ENCODE measurements around the gene ADAM33.

Gene ADAM33

GRCh38 chr20:3633913-3634478, 47.8 kb downstream of the ADAM33 start:
- no peak overlapping the region for H3K27ac ChIP-seq (ENCODE audit: low read depth, low read length)
- H3F3A ChIP-seq (ENCODE audit: insufficient read depth), result no peaks in the 10 kb centered on the region
- no peaks in the 10 kb centered on the region for H3K9me2 ChIP-seq (replicated peaks; ENCODE audit: insufficient read depth, low read length)
- no peaks in the 10 kb centered on the region for H3K27me3 ChIP-seq (ENCODE audit: low read length)
- H3K4me3 ChIP-seq (ENCODE audit: insufficient read depth, low read length, poor library complexity, severe bottlenecking), result no peak overlapping the region
- H3K4me2 ChIP-seq (ENCODE audit: low read depth, low read length, poor library complexity, severe bottlenecking), result no peak overlapping the region
- no peaks in the 10 kb centered on the region for H4K20me1 ChIP-seq (ENCODE audit: low read depth, low read length)
- no peaks in the 10 kb centered on the region for H3K36me3 ChIP-seq (ENCODE audit: low read length)
- H3K9ac ChIP-seq (ENCODE audit: low read length), result no peak overlapping the region
- no peaks in the 10 kb centered on the region for H3K79me2 ChIP-seq (ENCODE audit: insufficient read depth, low read length)
- no peaks in the 10 kb centered on the region for H3K9me3 ChIP-seq (ENCODE audit: insufficient read depth, low read length)
- no peak overlapping the region for H2AFZ ChIP-seq (ENCODE audit: low read depth, low read length, severe bottlenecking)
- TF ChIP-seq CTCF (IDR thresholded peaks at IDR 0.05; ENCODE audit: insufficient read depth, low read length, poor library complexity, severe bottlenecking) (no peak), EZH2phosphoT487 (conservative IDR thresholded peaks at IDR 0.05; ENCODE audit: low read length) (no peak)

GRCh38 chr20:3632311-3633004, 49.4 kb downstream of the ADAM33 start:
- no peak for TF ChIP-seq CTCF (IDR thresholded peaks at IDR 0.05; ENCODE audit: insufficient read depth, low read length, poor library complexity, severe bottlenecking)
- no peak for TF ChIP-seq EZH2phosphoT487 (conservative IDR thresholded peaks at IDR 0.05; ENCODE audit: low read length)
- Histone ChIP-seq H3K27me3 (ENCODE audit: low read length) (no peaks in the 10 kb centered on the region), H3K4me2 (ENCODE audit: low read depth, low read length, poor library complexity, severe bottlenecking) (no peak overlapping the region), H3K4me3 (ENCODE audit: insufficient read depth, low read length, poor library complexity, severe bottlenecking) (no peak overlapping the region), H3K9me2 (replicated peaks; ENCODE audit: insufficient read depth, low read length) (no peaks in the 10 kb centered on the region), H3K36me3 (ENCODE audit: low read length) (no peaks in the 10 kb centered on the region), H3F3A (ENCODE audit: insufficient read depth) (no peaks in the 10 kb centered on the region), H3K79me2 (ENCODE audit: insufficient read depth, low read length) (no peaks in the 10 kb centered on the region), H3K9ac (ENCODE audit: low read length) (no peak overlapping the region), H4K20me1 (ENCODE audit: low read depth, low read length) (no peaks in the 10 kb centered on the region), H3K27ac (ENCODE audit: low read depth, low read length) (no peak overlapping the region), H2AFZ (ENCODE audit: low read depth, low read length, severe bottlenecking) (no peak overlapping the region), H3K9me3 (ENCODE audit: insufficient read depth, low read length) (no peaks in the 10 kb centered on the region)

DNA sequence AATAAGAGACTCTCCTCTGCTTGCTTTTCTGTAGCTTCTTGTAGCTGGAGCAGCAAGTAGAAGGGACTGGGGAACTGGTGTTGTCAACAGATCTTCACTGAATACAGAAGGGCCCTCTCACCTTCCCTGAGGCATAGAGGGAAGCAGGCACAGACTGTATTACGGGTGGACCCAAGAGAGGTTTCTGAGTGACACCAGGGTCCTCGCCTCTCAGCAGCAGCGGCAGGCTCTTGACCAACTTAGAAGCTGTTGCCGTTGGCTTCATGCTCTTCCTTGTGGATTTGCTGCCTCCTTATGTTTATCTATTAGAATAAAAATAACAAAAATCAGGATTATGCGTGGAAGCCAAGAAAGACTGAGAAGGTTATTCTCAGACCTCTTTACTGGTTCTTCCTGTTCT, 50.3 kb downstream of the ADAM33 start:
- Histone ChIP-seq H3K9me2 (replicated peaks; ENCODE audit: insufficient read depth, low read length) (no peaks in the 10 kb centered on the region), H3K4me2 (ENCODE audit: low read depth, low read length, poor library complexity, severe bottlenecking) (no peak overlapping the region), H3K4me3 (ENCODE audit: insufficient read depth, low read length, poor library complexity, severe bottlenecking) (no peak overlapping the region), H3K27ac (ENCODE audit: low read depth, low read length) (no peak overlapping the region), H3F3A (ENCODE audit: insufficient read depth) (no peaks in the 10 kb centered on the region), H4K20me1 (ENCODE audit: low read depth, low read length) (no peaks in the 10 kb centered on the region), H3K79me2 (ENCODE audit: insufficient read depth, low read length) (no peaks in the 10 kb centered on the region), H3K9me3 (ENCODE audit: insufficient read depth, low read length) (no peaks in the 10 kb centered on the region), H2AFZ (ENCODE audit: low read depth, low read length, severe bottlenecking) (no peak overlapping the region), H3K27me3 (ENCODE audit: low read length) (no peaks in the 10 kb centered on the region), H3K9ac (ENCODE audit: low read length) (no peak overlapping the region), H3K36me3 (ENCODE audit: low read length) (no peaks in the 10 kb centered on the region)
- no peak for TF ChIP-seq EZH2phosphoT487 (conservative IDR thresholded peaks at IDR 0.05; ENCODE audit: low read length)
- no peak for TF ChIP-seq CTCF (IDR thresholded peaks at IDR 0.05; ENCODE audit: insufficient read depth, low read length, poor library complexity, severe bottlenecking)
